Frontal cortex (tissue), 4 donors: Measurements from ENCODE around the gene SCGB2A2. TPM values are rescaled to one million over a fixed set of nuclear protein-coding genes. Genes with fewer than 3 reads are reported as not detected.

Experiments used
- DNase-seq, 2 donors: peaks; one replicate each; pipeline ENCODE4 v3.0.0; 2012; ENCODE audit warnings: low spot score in 2 of 2
- FAIRE-seq: peaks from 2 replicates; lab custom pipeline; 2012; peaks lifted over from hg19 to GRCh38; lab: Jason Lieb, UNC
- total RNA-seq: library from RNA; depleted of rRNA; stranded (reverse); fragments of >200 nt; gene quantifications from one replicate; pipeline ENCODE4 v1.2.3, GENCODE V29; 2014
- donor health status: control.
- donor health status: control.
- donor health status: control.

Gene SCGB2A2
- not detected for total RNA-seq

DNA sequence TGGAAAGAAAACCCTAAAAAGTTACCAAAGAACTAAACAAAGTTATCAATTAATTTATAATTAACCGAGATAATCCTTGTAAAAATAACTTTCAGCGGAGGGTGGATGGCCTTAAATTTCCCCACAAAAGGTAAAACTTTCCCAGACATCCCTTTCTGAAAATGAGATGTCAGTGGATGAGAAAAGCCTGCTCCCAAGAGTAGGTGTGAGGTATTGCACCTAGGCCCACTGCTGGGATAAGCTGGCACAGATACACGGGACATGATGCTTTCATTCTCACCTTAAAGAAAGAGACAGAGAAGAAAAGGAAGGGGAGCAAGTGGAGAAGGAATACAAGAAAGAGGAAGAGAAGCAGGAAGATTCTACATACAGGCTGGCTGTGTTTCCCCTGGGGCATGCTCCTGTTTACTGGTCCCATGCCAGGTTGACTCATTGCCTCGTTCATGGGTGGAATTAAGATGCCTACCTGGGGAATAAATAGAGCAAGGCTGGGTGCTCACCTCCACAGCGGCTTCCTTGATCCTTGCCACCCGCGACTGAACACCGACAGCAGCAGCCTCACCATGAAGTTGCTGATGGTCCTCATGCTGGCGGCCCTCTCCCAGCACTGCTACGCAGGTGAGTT lies at the start of gene SCGB2A2:
Gene SCGB2A2 (plus strand): TSS at position 505 of the 625 bp plus-strand sequence. CDS start 59 bp downstream, at position 564.
- DNase-seq: no peak
- FAIRE-seq: no peak

DNA sequence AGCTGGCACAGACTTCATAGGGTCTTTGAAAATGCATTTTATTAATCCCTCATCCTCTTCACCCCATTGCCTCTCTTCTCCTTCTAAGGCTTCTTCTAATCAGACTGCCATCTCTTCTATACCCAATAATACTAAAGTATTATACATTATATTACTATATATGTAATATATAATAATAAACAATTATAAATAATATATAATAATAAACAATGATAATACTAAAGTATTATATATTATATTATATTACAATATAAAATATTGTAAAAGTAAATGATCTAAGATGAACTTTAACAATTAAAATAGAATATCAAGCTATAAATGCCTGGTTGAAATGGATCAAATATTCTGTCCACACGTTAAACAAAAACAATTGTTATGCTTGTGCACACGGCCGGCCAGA lies 48.5 kb upstream of the SCGB2A2 start:
- DNase-seq: no peak
- peak; percentile 74 for FAIRE-seq

DNA sequence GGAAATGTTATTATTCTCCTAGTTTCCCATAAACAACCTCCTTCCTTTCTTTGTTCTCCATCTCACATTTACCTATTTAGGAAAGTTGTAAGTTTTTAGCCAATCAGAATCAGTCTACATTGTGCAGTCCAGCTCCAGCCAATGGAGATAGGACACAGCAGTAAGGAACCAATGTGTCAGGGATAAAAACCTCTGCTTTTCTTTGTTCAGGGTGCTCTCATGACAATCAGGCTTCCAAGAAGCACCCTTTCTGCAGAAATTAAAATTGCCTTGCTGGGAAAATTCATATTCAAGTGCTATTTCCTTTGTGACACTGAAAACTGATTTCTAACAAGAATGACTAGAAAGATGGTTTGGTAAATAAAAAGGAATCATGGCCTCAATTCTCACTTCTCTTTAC lies 46.9 kb upstream of the SCGB2A2 start:
- DNase-seq (no peak), FAIRE-seq (no peak)

DNA sequence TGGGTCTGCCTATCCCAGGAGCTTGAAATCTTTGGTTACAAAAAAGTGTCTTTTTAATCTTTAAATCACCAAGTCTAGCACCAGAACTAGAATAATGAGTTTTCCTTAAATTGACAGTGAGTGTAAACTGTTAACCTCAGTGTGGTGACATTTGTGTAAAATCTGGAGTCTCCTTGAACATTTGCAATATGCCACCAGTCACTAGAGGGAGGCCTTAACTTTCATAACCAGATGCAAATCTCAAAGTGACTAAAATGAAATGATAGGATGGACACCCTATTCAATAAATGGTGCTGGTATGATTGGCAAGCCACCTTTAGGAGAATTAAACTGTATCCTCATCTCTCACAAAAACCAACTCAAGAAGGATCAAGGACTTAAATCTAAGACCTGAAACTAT lies 36.2 kb upstream of the SCGB2A2 start:
- FAIRE-seq (no peak), DNase-seq (no peak)

DNA sequence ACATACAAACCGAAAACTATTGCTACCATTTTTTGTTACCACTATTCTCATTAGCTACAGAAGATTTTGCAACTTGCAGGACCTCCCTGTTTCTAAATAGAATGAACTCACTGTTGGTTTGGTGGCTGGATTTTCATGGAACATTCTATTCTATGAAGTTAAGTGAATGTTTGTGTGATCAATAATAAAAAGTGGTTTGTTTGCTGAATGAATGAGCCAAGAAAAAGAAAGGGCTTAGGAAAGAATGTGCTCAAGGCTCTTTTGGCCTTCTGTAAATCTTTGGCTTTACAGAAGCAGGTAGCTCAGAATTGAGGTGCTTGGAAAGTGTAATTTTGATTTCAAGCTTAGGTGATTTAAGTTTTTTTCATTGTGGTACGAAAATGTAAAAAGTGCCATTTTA lies 33.8 kb upstream of the SCGB2A2 start:
- FAIRE-seq: no peak

DNA sequence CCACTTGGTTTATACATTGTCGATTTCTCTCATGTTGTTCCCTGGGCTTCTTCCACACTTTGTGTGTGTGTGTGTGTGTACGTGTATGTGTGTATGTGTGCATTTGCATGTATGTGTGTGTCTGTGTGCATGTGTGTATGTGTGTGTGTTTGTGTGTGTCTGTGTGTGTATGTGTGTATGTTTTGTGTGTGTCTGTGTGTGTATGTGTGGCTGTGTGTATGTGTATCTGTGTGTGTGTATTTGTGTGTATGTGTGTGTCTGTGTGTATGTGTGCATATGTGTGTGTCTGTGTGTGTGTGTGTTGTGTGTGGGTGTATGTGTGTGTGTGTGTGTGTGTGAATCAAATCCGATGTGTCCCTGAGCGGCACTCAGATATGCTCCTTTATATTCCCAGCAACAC lies 32.5 kb upstream of the SCGB2A2 start:
- FAIRE-seq: no peak

More for the DNA sequence above, 33.8 kb upstream of the SCGB2A2 start:
- DNase-seq: no peak

DNA sequence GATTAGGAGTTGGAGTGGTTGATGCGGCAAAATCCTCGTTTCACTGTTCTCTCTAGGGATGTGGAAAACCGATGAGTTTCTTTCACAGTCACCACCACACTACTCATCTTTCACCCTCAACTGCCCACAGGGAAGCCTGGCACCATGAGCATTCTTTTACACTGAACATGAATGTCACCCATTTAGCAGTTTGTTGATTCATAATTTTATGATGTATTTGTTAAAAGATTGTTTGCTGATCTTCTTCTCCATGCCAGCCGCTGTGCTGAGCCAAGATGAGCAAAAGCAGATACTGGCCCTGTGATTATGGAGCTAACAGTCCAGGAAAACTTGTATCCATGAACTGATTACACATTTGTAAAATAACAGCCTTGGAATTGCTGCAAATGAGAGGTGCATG lies 31.8 kb upstream of the SCGB2A2 start:
- DNase-seq: no peak
- no peak for FAIRE-seq

More for the DNA sequence above, 32.5 kb upstream of the SCGB2A2 start:
- DNase-seq: no peak

DNA sequence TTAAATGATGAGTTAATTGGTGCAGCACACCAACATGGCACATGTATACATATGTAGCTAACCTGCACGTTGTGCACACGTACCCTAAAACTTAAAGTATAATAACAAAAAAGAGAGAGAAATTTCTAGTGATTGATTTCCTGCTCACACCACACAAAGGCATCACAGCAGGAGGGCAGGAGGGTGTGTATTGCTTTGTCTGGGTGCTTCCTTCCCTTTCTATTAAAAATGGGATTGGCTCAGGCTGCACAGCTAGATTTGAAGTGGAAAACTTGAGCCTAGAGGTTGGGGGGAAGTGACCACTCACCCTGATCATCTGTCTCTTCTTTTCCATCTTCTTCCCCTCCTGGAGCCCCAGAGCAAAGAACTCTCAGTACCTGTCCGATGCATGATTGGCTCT lies 28.9 kb upstream of the SCGB2A2 start:
- DNase-seq (no peak), FAIRE-seq (no peak)

DNA sequence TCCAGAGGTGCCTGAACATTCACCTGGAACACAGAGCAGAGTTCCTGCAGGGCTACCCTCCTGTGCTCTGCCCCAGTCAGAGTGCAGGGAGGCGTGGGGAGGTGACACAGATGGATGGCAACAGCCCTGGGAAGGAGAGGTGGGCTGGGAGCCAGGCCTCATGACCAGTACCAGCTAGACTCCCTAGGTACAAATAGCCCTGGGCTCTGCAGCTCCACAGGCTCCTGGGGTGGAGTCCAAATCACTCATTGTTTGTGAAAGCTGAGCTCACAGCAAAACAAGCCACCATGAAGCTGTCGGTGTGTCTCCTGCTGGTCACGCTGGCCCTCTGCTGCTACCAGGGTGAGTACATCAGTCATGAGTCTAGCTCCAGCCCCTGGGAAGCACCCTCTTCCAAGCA lies 27.9 kb upstream of the SCGB2A2 start, which contains the start of gene SCGB1D2:
Gene SCGB1D2 (plus strand): TSS at position 219 of the 400 bp plus-strand sequence. CDS start 69 bp downstream, at position 288.
- FAIRE-seq: no peak
- no peak for DNase-seq

DNA sequence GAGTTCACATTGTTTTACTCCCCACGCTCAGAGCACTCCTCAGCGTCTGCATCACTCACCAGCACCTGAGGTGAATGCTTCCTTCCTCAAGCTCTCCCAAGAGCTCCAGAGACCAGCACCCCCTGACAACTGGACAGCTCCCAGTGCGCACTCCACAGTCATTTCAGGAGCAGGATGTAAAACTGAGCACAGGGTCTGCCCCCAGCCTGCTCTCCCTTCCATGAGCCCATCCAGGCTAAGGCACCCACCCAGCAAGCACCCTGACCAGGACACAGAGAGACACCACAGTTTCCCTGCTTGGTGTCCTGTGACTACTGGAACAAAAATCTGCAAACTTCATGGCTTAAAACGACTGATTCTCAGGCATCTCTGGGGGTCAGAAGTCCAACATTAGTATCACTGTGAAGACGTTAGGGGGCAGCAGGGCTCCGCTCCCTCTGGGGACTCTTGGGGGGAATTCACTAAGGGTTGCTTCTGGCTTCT lies 24.6 kb upstream of the SCGB2A2 start:
- no peak for FAIRE-seq

DNA sequence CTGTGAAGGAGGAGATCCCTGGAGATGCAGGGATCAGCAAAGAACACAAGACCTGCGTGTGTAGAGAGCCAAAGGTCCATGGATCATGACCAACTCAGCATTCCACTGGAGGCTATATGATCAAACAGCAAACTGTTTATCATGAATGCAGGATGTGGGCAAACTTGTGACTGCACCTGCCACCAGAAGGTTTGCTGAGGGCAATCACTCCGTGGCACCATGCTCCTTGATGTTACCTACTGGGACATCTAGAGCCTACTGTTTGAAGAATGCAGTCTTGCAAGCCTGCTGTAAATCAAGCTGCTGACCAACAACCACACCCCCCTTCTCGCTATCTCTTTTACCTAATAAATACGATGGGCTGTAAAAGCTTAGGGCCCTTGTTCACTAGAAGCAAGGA lies 18.3 kb upstream of the SCGB2A2 start:
- FAIRE-seq: no peak
- DNase-seq: no peak

More for the DNA sequence above, 24.6 kb upstream of the SCGB2A2 start:
- no peak for DNase-seq

DNA sequence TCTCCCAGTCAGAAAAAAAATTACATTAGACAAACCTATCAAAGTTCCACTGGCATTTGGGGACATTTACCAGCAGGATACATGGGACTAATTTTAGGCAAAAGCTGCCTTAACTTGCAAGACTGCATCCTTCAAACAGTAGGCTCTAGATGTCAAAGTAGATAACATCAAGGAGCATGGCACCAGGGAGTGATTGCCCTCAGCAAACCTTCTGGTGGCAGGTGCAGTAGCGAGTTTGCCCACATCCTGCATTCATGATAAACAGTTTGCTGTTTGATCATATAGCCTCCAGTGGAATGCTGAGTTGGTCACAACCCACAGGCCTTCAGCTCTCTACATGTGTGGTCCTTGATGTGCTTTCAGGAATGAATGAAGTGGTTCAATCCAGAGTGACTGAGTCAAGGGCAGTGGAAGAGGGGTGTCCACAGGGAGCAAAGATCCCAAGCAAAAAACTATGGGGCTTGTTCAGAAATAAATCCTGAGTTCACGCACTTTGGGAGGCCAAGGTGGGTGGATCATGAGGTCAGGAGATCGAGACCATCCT lies 15.9 kb upstream of the SCGB2A2 start:
- DNase-seq (no peak), FAIRE-seq (no peak)

DNA sequence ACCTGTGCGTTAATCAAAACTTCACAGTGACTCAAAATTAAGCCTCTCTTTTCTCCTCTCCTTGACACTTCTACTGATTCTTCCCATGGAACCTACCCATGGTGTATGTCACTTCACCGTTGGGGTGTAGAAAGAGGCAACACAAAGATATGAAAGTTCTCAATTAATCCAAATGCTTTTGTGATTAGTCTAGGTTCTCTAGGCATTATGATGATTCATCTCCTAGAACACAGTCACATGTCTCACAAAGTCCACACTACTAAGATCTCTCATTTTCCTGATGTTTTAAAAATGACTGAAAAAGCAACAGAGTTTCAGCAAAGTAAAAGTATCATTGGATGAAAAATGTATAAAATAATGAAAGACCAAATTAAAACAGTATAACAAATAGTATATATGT lies 13.7 kb upstream of the SCGB2A2 start:
- DNase-seq (no peak), FAIRE-seq (no peak)

DNA sequence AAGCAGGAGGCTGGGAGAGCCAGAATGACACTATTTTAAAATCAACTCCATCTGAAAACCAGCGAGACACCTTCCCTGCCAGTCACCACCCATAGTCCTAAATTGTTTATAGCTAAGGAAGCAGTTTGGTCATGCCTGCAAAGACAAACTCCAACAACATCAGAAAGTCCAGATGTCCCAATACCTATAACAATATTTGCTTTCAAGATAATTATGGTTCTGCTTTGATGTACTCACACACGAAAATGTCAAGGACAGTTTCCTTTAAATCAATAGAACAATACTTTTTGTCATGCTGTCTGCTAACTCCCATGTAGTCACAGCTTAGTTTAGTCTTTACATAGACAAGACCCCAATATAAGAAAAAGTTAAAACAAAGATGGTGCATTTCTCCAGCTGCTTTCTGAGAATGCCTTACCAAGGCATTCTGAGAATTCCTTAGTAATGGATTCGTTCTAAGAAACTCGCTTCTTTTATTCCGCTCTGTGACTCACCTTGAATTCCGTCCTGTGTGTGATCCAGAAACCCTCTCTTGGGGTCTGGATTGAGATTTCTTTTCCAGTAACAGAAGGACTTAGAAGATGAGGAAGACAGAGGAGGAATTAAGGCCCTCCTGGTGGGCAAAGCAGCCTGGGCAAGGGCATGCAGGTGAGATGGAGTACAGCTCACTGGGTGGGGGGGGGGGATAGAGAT lies 9.6 kb upstream of the SCGB2A2 start:
- DNase-seq: no peak
- FAIRE-seq: no peak

DNA sequence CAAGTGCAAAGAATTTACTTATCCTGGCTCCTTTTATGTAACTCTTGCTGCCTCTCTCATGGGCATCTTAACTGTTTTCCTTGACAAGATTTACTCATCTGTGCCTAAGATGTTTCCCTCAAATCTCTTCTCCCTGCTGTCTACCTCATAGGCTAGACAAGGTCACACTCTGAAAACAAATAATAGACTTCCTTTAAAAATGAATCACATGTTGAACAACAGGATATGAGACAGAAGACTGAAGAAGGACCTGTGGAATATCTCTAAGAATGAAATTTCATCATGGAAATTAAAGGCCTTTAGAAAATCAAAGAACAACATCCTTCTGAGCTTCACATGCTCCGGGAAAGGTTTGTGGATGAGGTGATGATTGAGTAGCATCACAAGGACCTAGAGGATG lies 6.0 kb upstream of the SCGB2A2 start:
- no peak for FAIRE-seq
- no peak for DNase-seq

DNA sequence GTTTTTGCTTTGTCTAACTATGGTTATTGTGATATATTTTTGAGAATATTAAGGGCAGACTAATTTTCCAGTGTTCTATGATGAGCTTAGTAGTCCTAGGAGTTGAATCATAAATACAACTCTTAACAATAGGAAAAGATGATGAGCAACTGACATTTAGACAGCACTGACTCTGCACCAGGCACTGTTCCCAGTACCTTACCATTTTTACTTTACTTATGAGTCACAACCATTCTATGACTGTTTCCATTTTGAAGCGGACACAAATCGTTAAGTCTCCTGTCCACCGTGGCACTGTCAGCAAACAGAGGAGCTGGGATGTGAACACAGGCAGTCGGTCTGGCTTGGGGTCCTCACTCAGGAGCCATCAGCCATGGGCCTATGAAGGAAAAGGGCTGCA lies 3.4 kb upstream of the SCGB2A2 start:
- FAIRE-seq (no peak), DNase-seq (no peak)

DNA sequence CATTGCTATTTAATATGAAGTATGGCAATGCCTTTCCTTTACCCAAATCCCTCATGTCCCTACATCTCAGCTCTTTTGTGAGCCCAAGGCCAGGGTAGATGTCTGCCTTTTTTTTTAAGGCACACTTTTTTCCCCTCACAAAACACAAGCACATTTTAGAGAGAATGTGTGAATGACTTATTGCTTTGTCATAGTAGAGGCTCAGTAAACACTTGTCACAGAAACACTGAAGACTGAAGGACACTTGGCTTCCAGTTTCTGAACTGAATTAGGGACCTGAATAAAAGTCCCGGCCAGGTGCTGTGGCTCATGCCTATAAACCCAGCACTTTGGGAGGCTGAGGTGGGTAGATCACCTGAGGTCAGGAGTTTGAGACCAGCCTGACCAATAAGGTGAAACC lies 2.9 kb upstream of the SCGB2A2 start:
- FAIRE-seq (no peak), DNase-seq (no peak)

DNA sequence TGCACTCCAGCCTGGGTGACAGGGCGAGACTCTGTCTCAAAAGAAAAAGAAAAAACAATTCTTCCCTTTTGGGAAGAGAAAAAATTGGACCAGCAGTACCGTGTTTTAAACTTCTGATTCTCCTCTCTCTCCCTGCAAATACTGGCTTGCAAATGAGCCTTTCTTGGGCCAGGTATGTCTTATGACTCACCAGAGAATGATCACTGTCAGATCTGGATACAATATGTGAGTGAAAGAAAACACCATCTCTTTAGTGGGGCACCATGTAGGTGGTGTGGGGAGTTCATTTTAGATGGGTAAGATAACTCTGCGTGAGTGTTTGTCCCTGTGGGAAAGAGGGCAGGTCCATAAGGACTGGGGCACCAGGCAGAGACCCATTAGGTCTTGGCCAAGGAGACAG lies 2.4 kb upstream of the SCGB2A2 start:
- no peak for DNase-seq
- FAIRE-seq: no peak

DNA sequence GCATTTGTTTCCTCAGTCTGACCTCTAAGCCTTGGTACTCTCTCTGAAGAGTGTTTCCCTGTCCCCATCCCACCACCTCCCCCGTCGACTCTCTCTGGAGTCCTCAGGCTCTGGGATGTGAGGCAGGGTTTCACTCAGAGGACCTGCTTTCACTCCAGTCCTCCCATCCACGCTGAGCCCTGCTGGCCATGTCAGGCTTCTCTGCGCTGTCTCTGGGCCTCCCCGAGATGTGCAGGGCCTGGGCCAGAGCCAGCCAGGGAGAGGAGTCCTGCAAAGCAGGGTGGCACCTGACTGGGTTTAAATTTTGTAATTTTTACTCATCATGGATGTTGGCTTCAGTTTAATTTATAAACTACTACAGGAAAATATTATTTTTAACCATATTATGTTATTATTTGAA lies 3.3 kb downstream of the SCGB2A2 start:
- FAIRE-seq (no peak), DNase-seq (no peak)

DNA sequence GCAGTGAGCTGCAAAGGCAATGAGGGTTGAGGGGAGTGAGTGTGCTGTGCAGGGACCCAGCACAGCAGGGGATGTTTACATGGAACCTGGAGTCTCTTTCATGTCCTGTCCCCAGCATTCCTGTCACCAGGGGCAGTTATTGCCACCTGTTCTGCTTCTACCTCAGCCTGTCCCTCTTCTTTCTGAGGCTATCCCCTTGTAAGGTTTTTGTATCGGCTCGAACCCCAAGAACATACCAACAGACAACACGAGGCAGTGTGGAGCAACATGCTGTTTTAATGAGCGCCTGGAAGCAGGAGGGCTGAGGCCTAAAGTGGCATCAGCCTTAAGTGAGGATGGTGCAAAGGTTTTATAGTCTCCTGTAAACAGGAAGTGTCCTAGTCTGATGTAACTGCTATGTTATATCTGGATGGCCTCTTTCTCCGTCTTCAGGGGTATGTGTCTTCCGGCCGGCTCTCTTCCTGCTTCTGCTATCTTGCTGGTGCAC lies 3.9 kb downstream of the SCGB2A2 start:
- DNase-seq (no peak), FAIRE-seq (no peak)

DNA sequence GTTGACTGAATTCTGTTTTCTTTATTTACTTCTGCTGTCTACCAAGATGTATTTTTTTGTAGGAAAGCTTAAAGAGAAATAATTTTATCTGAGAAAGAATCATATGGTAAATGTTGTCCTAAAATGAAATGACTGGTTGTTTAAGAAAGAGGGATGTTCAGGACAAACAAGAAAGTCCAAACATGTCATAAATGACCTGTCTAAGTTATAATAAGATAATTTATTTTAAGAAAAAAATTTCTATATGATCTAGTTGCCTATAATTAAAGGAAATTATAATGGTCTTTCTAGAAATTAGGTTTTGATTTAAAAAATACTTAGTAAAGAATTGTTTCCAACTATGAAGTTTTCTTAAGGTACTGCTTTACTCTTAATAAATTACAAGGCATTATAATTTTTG lies 10.5 kb downstream of the SCGB2A2 start:
- no peak for DNase-seq
- no peak for FAIRE-seq
